ENCODE results near the gene RGN. TPM values are rescaled to one million over a fixed set of nuclear protein-coding genes. Genes with fewer than 3 reads are reported as not detected.
"Not testable (repeated sequence)": the region's sequence is repeated elsewhere in the genome, so short reads cannot be mapped to it uniquely, and the experiment has no call there.

The RGN gene
- 0.26 and 0.51 TPM in 2 replicates for total RNA-seq

DNA sequence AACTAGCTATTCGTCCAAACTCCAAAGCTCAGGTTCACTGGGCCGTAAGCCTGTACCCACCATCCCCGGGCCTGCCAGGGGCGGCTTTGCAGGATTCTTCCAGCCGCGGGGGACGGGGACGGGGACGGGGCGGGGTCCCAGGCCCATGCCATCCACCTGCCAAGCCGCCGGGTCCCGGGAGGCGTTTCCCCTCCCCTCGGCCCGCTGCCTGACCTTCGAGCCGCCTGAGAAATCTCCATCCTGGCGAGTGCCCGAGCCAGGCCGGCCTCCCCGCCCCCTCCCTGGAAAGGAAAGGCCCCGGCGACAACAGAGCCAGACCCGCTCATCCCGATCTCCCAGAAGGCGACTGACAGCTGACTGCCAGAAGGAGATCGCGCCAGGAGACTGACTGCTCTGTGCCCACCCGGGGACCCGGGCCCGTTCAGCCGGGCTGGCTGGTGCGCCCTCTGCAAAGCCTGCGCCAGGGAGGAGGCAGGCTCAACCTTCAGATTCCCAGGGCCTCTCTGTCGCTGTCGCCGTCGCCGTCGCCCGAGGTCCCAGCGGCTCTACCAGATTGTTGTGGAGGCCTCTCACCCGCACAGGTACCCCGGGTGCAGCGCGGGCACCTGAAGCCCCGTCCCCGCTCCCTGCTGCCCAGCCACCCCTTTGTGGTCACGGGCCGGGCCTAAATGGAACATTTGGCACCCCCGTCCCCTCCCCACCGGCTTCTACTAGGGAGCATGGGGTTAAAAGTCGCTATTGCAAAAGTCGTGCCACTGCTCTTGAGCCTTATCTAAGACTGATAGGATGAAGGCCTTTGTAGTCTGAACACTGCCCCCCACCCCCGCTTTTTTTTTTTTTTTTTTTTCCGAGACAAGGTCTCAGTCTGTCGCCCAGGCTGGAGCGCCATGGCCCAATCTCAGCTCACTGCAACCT is at the start of gene RGN:
Gene RGN, plus strand, starts transcription at position 315 of the 915 bp plus-strand sequence. CDS start 2,702 bp downstream, outside the sequence.
- no peak for DNase-seq (ENCODE audit: low read depth in 2 of 2)

DNA sequence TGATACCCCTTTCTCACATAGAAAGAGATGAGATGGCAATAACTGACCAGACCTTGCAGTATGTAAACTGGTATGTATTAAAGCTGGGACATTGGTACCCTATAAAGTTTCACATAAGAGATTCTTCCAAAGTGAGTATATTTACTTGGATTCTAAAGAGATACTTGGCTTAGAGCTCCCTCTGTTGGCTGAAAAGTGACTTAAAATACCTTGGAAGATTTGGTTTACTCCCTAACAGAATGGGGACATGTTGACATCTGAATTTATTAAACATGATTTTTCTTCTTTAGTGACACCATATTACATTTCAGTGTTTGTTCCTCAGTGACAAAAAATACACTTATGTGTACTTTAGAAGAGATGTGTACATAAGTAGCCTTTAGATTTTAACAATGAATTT is 47.9 kb upstream of the RGN start:
- DNase-seq (ENCODE audit: low read depth in 2 of 2): peak; percentile 55 to 63

DNA sequence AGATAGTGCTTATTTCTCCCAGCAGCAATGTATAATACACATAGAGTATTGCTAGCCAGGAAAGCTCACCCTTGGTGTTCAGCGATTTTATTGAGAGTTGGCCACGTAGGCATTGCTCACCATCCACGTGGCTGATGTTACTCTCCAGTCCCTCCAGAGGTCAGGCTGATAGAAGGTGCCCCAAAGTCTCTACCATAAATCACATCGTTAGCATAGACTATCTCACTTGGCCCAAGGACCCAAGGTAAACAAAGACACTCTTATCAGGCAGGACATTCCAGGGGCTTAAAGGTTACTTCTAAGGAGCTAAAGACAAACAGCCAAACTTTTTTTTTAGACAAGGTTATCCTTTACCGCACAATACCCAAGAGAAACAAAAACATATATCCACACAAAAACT is 30.3 kb upstream of the RGN start:
- DNase-seq (ENCODE audit: low read depth in 2 of 2): peak in 1 of 2 donors; percentile 31

DNA sequence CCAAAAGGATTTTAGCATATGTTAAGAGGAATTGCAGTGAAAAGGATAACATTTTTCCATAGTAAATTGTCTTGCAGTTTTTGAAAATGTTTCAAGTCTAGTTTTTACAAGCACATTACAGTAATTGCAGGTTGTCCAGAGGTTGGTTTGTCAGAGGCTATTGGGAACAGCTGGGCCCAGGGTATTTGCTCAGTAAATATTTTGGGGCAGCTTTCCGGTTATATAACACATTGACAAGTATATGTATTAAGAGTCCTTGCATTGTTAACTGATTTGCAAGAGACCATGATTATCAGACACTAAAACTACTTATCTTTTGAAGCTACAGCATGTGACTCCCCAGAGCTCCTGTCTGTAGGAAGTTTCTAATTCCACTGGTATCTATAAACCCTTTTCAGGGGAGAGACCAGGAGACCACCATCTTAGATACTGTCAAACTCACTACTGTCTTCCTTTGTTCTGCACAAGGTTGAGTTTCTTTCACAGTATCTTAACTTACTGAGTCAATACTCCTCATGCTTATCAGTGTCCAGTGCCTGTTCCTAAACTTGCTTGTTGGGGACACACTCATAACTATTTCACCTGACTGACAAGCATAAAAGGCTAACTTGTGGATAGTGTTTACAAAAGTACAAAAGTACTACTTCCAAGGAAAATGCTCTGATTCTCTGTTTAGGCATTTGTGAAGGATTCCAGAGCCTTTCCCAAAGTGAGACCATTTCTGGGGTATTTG is 18.9 kb upstream of the RGN start:
- no peak for DNase-seq (ENCODE audit: low read depth in 2 of 2)

DNA sequence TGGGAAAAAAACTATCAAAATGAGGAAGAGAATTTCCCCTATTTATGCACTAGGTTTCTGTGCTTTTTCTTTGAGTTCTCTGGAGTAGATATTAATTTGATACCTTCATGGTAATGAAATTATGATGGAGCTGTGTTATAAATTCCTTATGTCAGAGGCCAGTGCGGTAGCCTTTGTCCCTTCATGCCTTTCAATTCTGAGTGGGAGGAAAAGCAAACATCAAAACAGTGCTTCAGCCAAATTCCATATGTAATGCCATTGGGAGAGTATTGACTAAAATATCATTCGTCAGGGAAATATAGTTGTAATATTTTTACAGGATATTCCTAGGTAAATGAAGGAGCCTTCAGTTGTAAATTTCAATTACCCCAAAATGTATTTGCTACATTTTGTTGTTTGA is 17.5 kb upstream of the RGN start:
- DNase-seq (ENCODE audit: low read depth in 2 of 2): no peak

DNA sequence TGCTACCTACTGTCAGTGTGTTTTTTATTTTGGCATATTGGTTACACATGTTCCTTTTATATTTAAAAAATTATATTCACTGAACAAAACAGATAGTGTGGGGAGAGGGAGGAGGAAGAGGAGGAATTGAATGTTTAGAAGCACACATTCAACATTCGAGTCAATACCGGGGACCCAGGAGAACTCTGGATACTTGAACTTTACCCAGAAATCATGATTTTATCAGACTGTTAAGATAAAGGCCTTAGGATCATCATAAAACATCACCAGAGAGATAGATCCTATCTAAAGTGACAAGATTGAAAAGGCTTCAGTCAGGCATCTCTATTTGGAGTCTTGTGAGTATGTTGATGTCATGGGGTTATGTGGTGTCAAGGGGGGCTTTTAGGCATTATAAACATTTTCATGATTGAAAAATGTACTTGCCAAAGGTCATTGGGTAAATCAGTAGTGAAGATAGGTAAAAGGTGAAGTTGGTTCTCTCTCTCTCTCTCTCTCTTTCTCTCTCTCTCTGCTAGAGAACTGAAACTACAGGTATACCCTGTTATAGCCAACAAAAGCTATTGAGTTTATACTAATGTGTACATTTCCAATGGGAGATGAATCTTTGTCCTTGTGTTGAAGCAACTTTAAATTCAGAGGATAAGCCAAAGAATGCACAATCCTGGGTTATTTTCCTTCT is 16.9 kb upstream of the RGN start:
- no peak for DNase-seq (ENCODE audit: low read depth in 2 of 2)

DNA sequence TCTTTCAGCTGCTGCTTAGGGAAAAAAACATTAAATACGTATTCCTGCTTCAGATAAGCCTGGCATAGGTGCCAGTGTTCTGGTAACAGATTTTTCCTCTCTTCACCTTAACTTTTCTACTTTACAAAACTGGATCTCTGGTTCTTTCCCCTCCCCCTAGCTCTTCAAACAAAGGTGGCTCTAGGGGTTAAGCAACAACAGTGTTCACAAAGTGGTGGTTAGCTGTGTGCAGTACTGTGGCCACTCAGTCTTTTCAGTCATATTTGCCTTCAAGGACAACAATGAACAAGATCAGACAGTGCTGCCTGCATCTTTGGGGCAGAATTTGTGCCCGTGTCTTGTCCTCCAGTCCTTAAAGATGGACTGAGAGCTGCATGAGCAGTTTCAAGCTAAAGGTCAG is 15.1 kb upstream of the RGN start:
- DNase-seq (ENCODE audit: low read depth in 2 of 2): no peak

DNA sequence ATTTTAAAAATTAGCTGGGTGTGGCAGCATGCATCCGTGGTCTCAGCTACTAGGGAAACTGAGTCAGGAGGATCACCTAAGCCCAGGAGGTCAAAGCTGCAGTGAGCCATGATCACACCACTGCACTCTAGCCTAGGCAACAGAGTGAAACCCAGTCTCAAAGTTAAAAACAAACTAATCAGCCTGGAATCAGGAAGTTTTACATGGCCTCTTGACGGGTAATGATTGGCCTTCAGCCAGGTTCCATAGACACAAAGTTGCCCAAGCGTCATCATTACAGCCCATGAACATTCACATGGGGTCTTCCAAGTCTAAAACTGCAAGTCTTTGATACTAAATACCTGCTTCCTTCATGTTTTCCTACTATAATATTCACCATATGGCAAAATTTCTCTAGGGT is 10.0 kb upstream of the RGN start:
- no peak for DNase-seq (ENCODE audit: low read depth in 2 of 2)

DNA sequence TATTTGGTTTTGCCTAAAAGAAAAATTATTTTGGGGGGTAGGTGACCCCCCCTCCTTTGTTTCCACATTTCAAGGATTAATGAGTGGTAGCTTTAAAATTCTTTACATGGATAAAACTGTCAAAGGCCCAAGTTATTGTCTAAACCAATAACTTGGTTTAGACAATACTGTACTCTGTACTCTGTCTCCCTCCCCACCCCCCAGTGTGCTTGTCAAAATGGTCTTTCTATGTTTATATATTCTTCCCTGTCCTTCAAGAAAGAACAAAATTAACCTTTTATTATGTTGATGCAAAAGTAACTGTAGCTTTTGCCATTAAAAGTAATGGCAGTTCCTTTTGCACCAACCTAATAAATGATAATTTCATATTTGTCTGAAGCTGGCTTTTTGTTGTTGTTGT is 9.5 kb upstream of the RGN start:
- DNase-seq (ENCODE audit: low read depth in 2 of 2): no peak

DNA sequence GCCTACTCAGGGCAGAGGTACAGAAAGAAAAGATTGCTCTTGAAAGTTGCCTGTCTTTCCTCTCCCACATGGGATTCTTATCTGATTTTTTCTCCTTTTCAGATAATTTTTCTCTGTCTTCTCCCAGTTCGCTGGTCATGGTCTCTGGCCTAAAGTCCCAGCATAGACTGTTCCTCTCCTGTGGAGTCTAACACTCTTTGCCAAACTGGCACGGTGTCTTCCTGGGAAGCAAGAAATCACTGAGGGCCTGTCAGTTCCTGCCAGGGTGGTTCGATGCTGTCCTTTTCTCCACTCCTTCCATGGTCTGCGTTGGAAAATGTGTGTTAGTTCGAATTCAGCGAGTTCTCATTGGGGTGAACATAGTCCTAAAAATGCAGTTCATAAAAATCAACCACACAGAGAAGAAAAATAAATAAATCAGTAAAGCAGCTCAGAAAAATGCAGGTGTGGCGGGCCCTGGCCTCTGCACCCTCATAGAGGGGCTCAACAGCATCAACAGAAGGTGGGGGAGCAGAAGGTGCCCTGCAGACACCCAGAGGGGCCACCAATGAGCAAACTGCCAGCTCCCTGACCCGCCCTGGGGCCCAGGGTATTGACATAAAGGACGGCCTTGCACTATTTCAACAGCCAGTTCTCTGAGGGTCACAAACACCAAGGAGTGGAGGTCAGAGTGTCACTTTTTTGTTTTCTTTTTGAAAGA is 2.1 kb downstream of the RGN start:
- no peak for DNase-seq (ENCODE audit: low read depth in 2 of 2)

DNA sequence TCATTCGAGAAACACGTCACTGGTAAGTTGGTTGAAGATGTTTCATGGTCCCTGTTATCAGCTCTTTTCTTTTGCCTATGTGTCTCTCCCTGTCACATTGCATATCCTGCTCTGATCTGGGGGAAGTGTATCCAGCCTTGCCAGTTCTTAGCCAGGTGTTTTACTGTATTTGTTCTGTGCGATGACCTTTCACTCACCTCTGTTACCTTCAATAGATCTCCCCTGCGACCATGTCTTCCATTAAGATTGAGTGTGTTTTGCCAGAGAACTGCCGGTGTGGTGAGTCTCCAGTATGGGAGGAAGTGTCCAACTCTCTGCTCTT is 2.6 kb downstream of the RGN start:
- DNase-seq (ENCODE audit: low read depth in 2 of 2): no peak

DNA sequence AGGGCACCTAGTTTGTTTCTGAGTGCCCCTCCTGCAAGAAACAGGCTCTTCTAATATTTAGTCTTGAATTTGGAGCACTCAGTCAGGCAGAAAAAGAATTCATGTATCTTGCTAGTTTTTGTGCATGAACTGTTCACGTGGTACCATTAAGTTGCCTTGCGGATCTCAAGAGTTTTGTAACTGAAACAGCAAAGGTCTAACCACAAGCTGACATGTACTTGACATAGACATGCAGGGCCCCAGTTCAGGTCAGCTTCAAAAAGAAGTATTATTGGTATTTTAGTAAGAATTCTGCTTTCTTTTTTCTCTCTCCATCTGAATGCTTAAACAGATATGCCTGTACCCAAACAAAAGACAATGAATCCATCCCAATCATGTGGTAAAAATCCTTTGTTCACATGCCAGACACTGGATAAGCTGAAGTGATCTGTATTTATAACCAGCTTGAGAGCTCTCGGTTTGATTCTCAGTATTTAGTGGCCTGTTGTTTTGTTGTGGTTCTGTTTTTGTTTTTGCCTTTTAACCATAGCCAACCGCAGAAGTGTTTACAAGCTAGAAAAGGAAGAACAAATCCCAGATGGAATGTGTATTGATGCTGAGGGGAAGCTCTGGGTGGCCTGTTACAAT is 13.0 kb downstream of the RGN start:
- DNase-seq (ENCODE audit: low read depth in 2 of 2): no peak

DNA sequence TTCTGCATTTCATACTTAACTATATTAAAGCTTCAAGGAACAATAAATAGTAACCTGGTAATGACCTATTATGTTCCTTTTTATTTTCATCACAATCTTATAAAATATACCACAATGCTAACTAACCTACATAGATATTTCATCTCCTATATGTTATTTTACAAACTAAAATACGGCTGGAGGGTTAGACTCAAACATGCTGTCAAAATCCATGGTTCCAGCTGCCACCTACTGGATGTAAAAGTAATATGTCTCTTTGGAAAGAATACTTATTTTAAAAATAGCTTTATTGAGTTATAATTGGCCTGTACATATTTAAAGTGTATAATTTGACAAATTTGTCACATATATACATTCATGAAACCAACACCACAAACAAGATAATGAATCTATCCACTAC is 15.0 kb downstream of the RGN start:
- DNase-seq (ENCODE audit: low read depth in 2 of 2): peak; percentile 36 to 44

DNA sequence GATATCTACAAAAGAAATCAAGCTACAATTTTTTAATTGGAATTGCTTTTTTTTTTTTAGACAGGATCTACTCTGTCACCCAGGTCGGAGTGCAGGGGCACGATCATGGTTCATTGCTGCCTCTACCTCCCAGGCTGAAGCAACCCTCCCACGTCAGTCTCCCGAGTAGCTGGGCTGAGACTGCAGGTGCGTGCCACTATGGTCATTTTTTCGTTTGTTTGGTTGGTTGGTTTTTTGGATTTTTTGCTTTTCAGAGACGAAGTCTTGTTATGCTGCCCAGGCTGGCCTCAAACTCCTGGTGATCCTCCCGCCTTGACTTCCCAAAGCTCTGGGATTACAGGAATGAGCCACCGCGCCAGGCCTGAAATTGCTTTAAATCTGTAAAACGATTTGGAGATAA is 15.6 kb downstream of the RGN start:
- no peak for DNase-seq (ENCODE audit: low read depth in 2 of 2)

DNA sequence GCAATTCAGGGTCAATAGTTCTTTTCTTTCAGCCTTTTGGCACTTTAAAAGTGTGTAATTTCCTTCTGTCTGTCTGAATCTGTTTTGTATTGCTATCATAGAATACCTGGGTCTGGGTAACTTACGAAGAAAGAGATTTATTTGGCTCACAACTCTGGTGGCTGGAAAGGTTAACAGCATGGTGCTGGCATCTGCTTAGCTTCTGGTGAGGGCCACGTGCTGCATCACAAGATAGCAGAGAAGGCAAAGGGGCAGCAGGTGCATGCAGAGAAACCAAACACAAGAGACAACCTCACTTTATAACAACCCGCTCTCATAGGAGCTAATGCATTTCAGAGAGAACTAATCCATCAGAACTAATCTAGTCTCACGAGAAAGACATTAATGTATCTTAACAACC is 18.8 kb downstream of the RGN start:
- no peak for DNase-seq (ENCODE audit: low read depth in 2 of 2)

DNA sequence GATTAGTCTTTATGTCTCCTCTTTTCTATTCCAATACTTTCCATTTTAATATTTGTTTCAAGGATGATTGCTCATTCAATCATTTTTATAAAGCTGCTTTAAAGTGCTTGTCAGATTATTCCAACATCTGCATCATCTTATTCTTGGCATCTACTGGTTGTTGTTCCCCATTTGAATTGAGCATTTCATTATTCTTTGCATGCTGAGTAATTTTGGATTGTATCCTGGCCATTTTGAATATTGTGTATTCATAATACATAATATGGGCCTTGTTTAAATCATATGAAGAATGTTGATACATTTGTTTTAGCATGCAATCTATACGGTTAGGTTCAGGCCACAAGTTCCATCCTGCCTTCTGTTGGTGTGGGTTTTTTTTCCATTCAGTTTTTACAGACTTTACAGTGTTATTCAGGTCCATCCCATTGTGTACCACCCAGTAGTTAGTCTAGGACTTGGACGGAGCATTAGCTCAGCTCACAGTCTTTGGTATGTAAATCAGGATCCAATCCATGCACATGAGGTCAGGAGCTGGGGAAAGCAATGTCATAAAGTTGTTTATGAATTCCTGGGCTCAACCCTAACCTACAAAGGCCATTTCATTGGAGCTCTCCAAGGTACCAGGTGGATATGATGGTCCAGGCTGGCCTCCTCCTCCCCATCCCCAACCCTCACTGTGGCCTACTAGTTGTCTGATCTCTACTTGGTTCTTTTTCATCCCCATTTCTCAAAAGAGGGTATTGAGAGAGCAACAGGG is 20.3 kb downstream of the RGN start:
- DNase-seq (ENCODE audit: low read depth in 2 of 2): no peak

DNA sequence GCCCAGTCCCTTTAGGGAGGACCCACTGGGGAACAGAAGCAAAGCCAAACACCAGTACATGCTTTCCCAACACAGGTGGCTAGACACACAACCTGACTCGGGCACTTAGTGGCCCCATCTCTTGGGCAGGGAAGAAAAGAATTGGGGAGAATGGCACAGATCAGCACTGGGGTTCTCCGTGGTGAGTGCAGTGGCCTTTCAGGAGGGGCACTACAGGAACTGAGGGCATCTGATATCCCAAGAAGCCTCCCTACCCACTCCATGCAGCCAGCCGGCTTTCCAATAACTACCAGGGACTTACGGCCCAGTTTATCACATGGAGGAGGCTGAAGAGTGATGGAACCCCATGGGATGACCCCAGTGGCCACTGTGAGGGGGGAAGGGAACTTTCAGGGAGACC is 23.0 kb downstream of the RGN start:
- DNase-seq (ENCODE audit: low read depth in 2 of 2): no peak

DNA sequence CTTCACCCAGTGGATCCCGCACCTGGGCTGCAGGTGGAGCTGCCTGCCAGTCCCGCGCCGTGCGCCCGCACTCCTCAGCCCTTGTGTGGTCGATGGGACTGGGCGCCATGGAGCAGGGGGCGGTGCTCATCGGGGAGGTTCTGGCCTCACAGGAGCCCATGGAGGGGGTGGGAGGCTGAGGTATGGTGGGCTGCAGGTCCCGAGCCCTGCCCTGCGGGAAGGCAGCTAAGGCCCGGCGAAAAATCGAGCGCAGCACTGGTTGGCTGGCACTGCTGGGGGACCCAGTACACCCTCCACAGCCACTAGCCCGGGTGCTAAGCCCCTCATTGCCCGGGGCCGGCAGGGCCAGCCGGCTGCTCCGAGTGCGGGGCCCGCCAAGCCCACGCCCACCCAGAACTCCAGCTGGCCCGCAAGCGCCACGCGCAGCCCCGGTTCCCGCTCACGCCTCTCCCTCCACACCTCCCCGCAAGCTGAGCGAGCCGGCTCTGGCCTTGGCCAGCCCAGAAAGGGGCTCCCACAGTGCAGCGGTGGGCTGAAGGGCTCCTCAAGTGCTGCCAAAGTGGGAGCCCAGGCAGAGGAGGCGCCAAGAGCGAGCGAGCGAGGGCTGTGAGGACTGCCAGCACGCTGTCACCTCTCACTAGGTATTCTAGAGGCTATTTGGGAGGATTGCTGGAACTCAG is 32.8 kb downstream of the RGN start:
- not testable (repeated sequence) for DNase-seq (ENCODE audit: low read depth in 2 of 2)

DNA sequence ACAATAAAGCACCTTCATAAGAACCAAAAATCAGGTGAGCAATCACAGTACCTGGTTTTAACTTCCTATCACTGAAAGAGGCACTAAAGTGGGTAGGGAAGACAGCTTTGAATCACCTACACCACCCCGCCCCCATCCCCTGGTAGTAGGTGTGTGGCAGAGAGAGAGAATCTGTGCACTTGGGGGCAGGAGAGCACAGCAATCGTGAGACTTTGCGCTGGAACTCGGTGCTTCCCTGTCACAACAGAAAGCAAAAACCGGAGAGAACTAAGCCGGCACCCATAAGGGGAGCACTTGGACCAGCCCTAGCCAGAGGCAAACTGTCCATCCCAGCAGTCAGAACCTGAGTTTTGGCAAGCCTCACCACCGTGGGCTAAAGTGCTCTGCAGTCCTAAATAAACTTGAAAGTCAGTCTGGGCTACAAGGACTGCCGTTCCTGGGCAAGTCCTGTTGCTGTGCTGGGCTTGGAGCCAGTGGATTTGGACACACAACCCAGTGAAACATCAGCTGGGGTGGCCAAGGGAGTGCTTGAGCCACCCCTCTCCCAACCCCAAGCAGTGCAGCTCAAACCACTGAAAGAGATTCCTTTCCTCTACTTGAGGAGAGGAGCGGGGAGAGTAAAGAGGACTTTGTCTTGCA is 34.2 kb downstream of the RGN start:
- DNase-seq (ENCODE audit: low read depth in 2 of 2): no peak

All from dermis microvascular lymphatic vessel endothelial cell (primary cell).